WTC11 (cell line): Measurements from ENCODE around the gene USB1. TPM values are rescaled to one million over a fixed set of nuclear protein-coding genes. Genes with fewer than 3 reads are reported as not detected.

ENCODE experiments used
- ATAC-seq: fragments of 200-7000 bp; cut with Tn5 transposase; 2 replicates; pipeline ENCODE4 v1.10.0; 2021; ENCODE audit warnings: mild to moderate bottlenecking, moderate library complexity
- CTCF ChIA-PET: fragments of 300-600 bp; sonication (Branson Sonifier 250); formaldehyde crosslinking; loops from one replicate; lab custom pipeline; 2021; ENCODE audit warnings: antibody characterized with exemption; lab: Charles Lee
- POLR2A ChIA-PET: fragments of 350-600 bp; sonication (Branson Sonifier 250); formaldehyde crosslinking; loops from one replicate; lab custom pipeline; 2021; ENCODE audit warnings: antibody characterized with exemption; lab: Charles Lee
- DNase-seq: peaks from one replicate; pipeline ENCODE4 v3.0.0; 2021; ENCODE audit warnings: low spot score
- H3K27ac Mint-ChIP-seq: 2 replicates; pipeline ENCODE4 v1.8.0; 2021; ENCODE audit warnings: mixed read lengths
- H3K27me3 Mint-ChIP-seq: 2 replicates; pipeline ENCODE4 v1.8.0; 2021; ENCODE audit warnings: low read depth, mild to moderate bottlenecking, moderate library complexity, mixed read lengths
- H3K36me3 Mint-ChIP-seq: 2 replicates; pipeline ENCODE4 v1.8.0; 2021; ENCODE audit warnings: mixed read lengths
- H3K4me1 Mint-ChIP-seq: 2 replicates; pipeline ENCODE4 v1.8.0; 2022; ENCODE audit warnings: mixed read lengths
- H3K4me3 Mint-ChIP-seq: 2 replicates; pipeline ENCODE4 v1.8.0; 2021; ENCODE audit warnings: mild to moderate bottlenecking, moderate library complexity, mixed read lengths
- H3K9me3 Mint-ChIP-seq: 2 replicates; pipeline ENCODE4 v1.8.0; 2021; ENCODE audit warnings: mixed read lengths
- AR ChIP-seq: fragments of 250-450 bp; sonication (Bioruptor Pico); IDR thresholded peaks from 2 replicates; pipeline ENCODE4 v1.9.0; 2021; ENCODE audit warnings: mild to moderate bottlenecking
- ATF1 ChIP-seq: sonication (generic); formaldehyde crosslinking; IDR thresholded peaks from 2 replicates; pipeline ENCODE4 v1.8.1; 2023; ENCODE audit warnings: mild to moderate bottlenecking, moderate library complexity, missing genetic modification reagents
- ATF3 ChIP-seq: sonication (generic); formaldehyde crosslinking; conservative IDR thresholded peaks from 2 replicates; pipeline ENCODE4 v1.8.1; 2022; ENCODE audit warnings: mild to moderate bottlenecking, missing genetic modification reagents
- CDX4 ChIP-seq: fragments of 250-450 bp; sonication (Bioruptor Pico); IDR thresholded peaks from 2 replicates; pipeline ENCODE4 v1.9.0; 2021; ENCODE audit warnings: moderate library complexity, mild to moderate bottlenecking, inconsistent platforms, borderline replicate concordance
- CREM ChIP-seq: sonication (generic); formaldehyde crosslinking; IDR thresholded peaks from 2 replicates; pipeline ENCODE4 v1.8.1; 2022; ENCODE audit warnings: mild to moderate bottlenecking, missing genetic modification reagents, moderate library complexity
- E2F1 ChIP-seq: sonication (generic); formaldehyde crosslinking; IDR thresholded peaks from 2 replicates; pipeline ENCODE4 v1.8.0; 2022; ENCODE audit warnings: mild to moderate bottlenecking, missing genetic modification reagents
- ELF4 ChIP-seq: sonication (generic); formaldehyde crosslinking; IDR thresholded peaks from 2 replicates; pipeline ENCODE4 v1.8.1; 2022; ENCODE audit warnings: low read depth, mild to moderate bottlenecking, moderate library complexity, missing genetic modification reagents
- ESRRA ChIP-seq: sonication (generic); formaldehyde crosslinking; IDR thresholded peaks from 2 replicates; pipeline ENCODE4 v1.8.1; 2022; ENCODE audit warnings: mild to moderate bottlenecking, missing genetic modification reagents, borderline replicate concordance
- ETV6 ChIP-seq: sonication (generic); formaldehyde crosslinking; IDR thresholded peaks from 2 replicates; pipeline ENCODE4 v1.8.1; 2022; ENCODE audit warnings: mild to moderate bottlenecking, missing genetic modification reagents
- FOXP4 ChIP-seq: sonication (generic); formaldehyde crosslinking; IDR thresholded peaks from 2 replicates; pipeline ENCODE4 v1.8.0; 2022; ENCODE audit warnings: mild to moderate bottlenecking, missing genetic modification reagents
- GABPB1 ChIP-seq: sonication (generic); formaldehyde crosslinking; IDR thresholded peaks from 2 replicates; pipeline ENCODE4 v1.8.1; 2023; ENCODE audit warnings: mild to moderate bottlenecking, missing genetic modification reagents
- HMGA2 ChIP-seq: fragments of 250-450 bp; sonication (Bioruptor Pico); IDR thresholded peaks from 2 replicates; pipeline ENCODE4 v1.4.0; 2021; ENCODE audit warnings: mild to moderate bottlenecking, moderate library complexity
- MLX ChIP-seq: sonication (generic); formaldehyde crosslinking; IDR thresholded peaks from 2 replicates; pipeline ENCODE4 v1.8.1; 2023; ENCODE audit warnings: mild to moderate bottlenecking, missing genetic modification reagents, moderate library complexity
- NFATC4 ChIP-seq: fragments of 250-450 bp; sonication (Bioruptor Pico); IDR thresholded peaks from 2 replicates; pipeline ENCODE4 v1.9.0; 2021; ENCODE audit warnings: mild to moderate bottlenecking
- NR2C2 ChIP-seq: sonication (generic); formaldehyde crosslinking; IDR thresholded peaks from 2 replicates; pipeline ENCODE4 v1.8.0; 2022; ENCODE audit warnings: mild to moderate bottlenecking, missing genetic modification reagents
- PRRX2 ChIP-seq: fragments of 250-450 bp; sonication (Bioruptor Pico); IDR thresholded peaks from 2 replicates; pipeline ENCODE4 v1.8.0; 2021; ENCODE audit warnings: mild to moderate bottlenecking
- SMAD3 ChIP-seq: sonication (generic); formaldehyde crosslinking; IDR thresholded peaks from 2 replicates; pipeline ENCODE4 v1.8.0; 2022; ENCODE audit warnings: missing genetic modification reagents, mild to moderate bottlenecking, borderline replicate concordance
- SMAD4 ChIP-seq: sonication (generic); formaldehyde crosslinking; IDR thresholded peaks from 2 replicates; pipeline ENCODE4 v1.8.0; 2022; ENCODE audit warnings: mild to moderate bottlenecking, missing genetic modification reagents
- USF2 ChIP-seq: sonication (generic); formaldehyde crosslinking; IDR thresholded peaks from 2 replicates; pipeline ENCODE4 v1.8.1; 2023; ENCODE audit warnings: mild to moderate bottlenecking, missing genetic modification reagents, moderate library complexity
- total RNA-seq: library from RNA; stranded (reverse); gene quantifications from 3 replicates; pipeline ENCODE4 v1.2.3, GENCODE V29; 2021

USB1 gene
- total RNA-seq, 1 experiment from 2014 or later = 67.1 TPM

- no peak for DNase-seq
- CTCF ChIA-PET = interaction anchor here (0.7 to 4.2 kb wide), 15 partner anchors 10 to 268 kb away, joined by 3 to 45 read pairs (median 5); partner anchors contain the start of genes CFAP20 and USB1
- POLR2A ChIA-PET = interaction anchor here (3.1 kb wide), 1 partner anchor 100 kb away, joined by 29 read pairs; the partner anchor contains the start of gene CFAP20
These were observed 27.4 kb downstream of the USB1 start for GRCh38 chr16:58028541-58029070.

GRCh38 chr16:58029410-58029809 lies 28.2 kb downstream of the USB1 start:
- Mint-ChIP-seq H3K4me3 (no peak overlapping the region), H3K27me3 (peaks cover 3% of the 10 kb centered on the region), H3K4me1 (peaks cover 45% of the 10 kb centered on the region), H3K36me3 (peaks cover 6% of the 10 kb centered on the region; the same call in 1 of the 2 replicates), H3K9me3 (no peaks in the 10 kb centered on the region), H3K27ac (peak overlapping the region; percentile 4; the same call in 1 of the 2 replicates)
- DNase-seq (no peak), ATAC-seq (no peak)
- ChIA-PET CTCF (interaction anchor here (0.5 to 4.2 kb wide), 4 partner anchors 18 to 320 kb away, joined by 3 to 45 read pairs (median 16); no protein-coding TSS in a partner anchor), POLR2A (no interaction called here)
- no peak for TF ChIP-seq HMGA2 (CRISPR knock-in tag)
- no peak for TF ChIP-seq MLX (CRISPR knock-in tag)
- no peak for TF ChIP-seq CREM (CRISPR knock-in tag)
- no peak for TF ChIP-seq ATF1 (CRISPR knock-in tag)
- no peak for TF ChIP-seq SMAD4
- no peak for TF ChIP-seq AR (CRISPR knock-in tag)
- TF ChIP-seq ESRRA = no peak
- no peak for TF ChIP-seq ATF3 (CRISPR knock-in tag)
- no peak for TF ChIP-seq CDX4
- no peak for TF ChIP-seq ELF4 (CRISPR knock-in tag)
- TF ChIP-seq ETV6 (CRISPR knock-in tag) = no peak
- TF ChIP-seq NFATC4 (CRISPR knock-in tag) = no peak
- no peak for TF ChIP-seq GABPB1 (CRISPR knock-in tag)
- no peak for TF ChIP-seq NR2C2 (CRISPR knock-in tag)
- TF ChIP-seq PRRX2 (CRISPR knock-in tag) = no peak
- no peak for TF ChIP-seq SMAD3 (CRISPR knock-in tag)

More at GRCh38 chr16:58028541-58029070, 27.4 kb downstream of the USB1 start:
- Mint-ChIP-seq H3K4me1 (peaks cover 53% of the 10 kb centered on the region), H3K9me3 (no peaks in the 10 kb centered on the region), H3K27ac (peak overlapping the region; percentile 4; the same call in 1 of the 2 replicates), H3K36me3 (peaks cover 6% of the 10 kb centered on the region; the same call in 1 of the 2 replicates)
- no peak for ATAC-seq
- no peak for TF ChIP-seq E2F1 (CRISPR knock-in tag)
- peak; percentile 58; the same call in 1 of the 2 replicates for TF ChIP-seq FOXP4 (CRISPR knock-in tag)
- no peak for TF ChIP-seq CREM (CRISPR knock-in tag)
- TF ChIP-seq USF2 (CRISPR knock-in tag) = no peak
- TF ChIP-seq, all 79 proteins: peak for 1
- Mint-ChIP-seq H3K4me3 (peak overlapping the region; percentile 69), H3K27me3 (peaks cover 10% of the 10 kb centered on the region)
